Endodermal cell (in vitro differentiated cells): ENCODE measurements around the gene REC114. TPM values are rescaled to one million over a fixed set of nuclear protein-coding genes. Genes with fewer than 3 reads are reported as not detected.
"Not testable (repeated sequence)": the region's sequence is repeated elsewhere in the genome, so short reads cannot be mapped to it uniquely, and the experiment has no call there.

Experiments used
- DNase-seq: peaks from one replicate; pipeline ENCODE4 v3.0.0-alpha.2; 2017
- H3K27ac ChIP-seq: 2 replicates; pipeline ENCODE4 v1.5.1; 2013; ENCODE audit warnings: mild to moderate bottlenecking, low read depth, low read length, moderate library complexity
- H3K27me3 ChIP-seq: 2 replicates; pipeline ENCODE4 v1.6.1; 2013; ENCODE audit warnings: mild to moderate bottlenecking, low read length, moderate library complexity; ENCODE audit not compliant: insufficient read depth, control insufficient read depth, poor library complexity, severe bottlenecking
- H3K36me3 ChIP-seq: 2 replicates; pipeline ENCODE4 v1.7.0; 2013; ENCODE audit warnings: mild to moderate bottlenecking, low read length, moderate library complexity; ENCODE audit not compliant: control insufficient read depth, insufficient read depth
- H3K4me1 ChIP-seq: one replicate; pipeline ENCODE4 v1.7.0; 2013; ENCODE audit warnings: low read length; ENCODE audit not compliant: control insufficient read depth, insufficient read depth
- H3K4me3 ChIP-seq: 2 replicates; pipeline ENCODE4 v1.5.1; 2013; ENCODE audit warnings: mild to moderate bottlenecking, low read length, moderate library complexity
- H3K9ac ChIP-seq: 2 replicates; pipeline ENCODE4 v1.6.1; 2013; ENCODE audit warnings: mild to moderate bottlenecking, low read length, moderate library complexity; ENCODE audit not compliant: poor library complexity, severe bottlenecking; ENCODE audit errors: extremely low read depth
- H3K9me3 ChIP-seq: 2 replicates; pipeline ENCODE4 v1.6.1; 2013; ENCODE audit warnings: mild to moderate bottlenecking, low read length, moderate library complexity; ENCODE audit not compliant: control insufficient read depth
- H3K27ac Mint-ChIP-seq: 2 replicates; pipeline ENCODE4 v1.8.0; 2020; ENCODE audit warnings: mixed read lengths
- H3K27me3 Mint-ChIP-seq: 2 replicates; pipeline ENCODE4 v1.8.0; 2021; ENCODE audit warnings: mild to moderate bottlenecking, mixed read lengths; ENCODE audit not compliant: insufficient read depth
- H3K36me3 Mint-ChIP-seq: 2 replicates; pipeline ENCODE4 v1.8.0; 2020; ENCODE audit warnings: low read depth, mixed read lengths
- H3K4me1 Mint-ChIP-seq: 2 replicates; pipeline ENCODE4 v1.8.0; 2020; ENCODE audit warnings: mixed read lengths
- H3K4me3 Mint-ChIP-seq: 2 replicates; pipeline ENCODE4 v1.8.0; 2020; ENCODE audit warnings: mild to moderate bottlenecking, moderate library complexity, mixed read lengths
- H3K9me3 Mint-ChIP-seq: 2 replicates; pipeline ENCODE4 v1.8.0; 2020; ENCODE audit warnings: mild to moderate bottlenecking, mixed read lengths
- WGBS, 2 experiments: methylation state at CpG; one replicate each; pipeline versions ENCODE4 v1.1.5 to v1.1.7; 2013; ENCODE audit warnings: missing lambda C conversion rate in 2 of 2, mixed read lengths in 1 of 2; ENCODE audit not compliant: insufficient coverage in 1 of 2, insufficient read length in 1 of 2; 5-methylcytosine and 5-hydroxymethylcytosine counted together
- total RNA-seq, 2 donors: library from RNA; stranded (reverse); fragmentation: NEBNext Ultra II Directional in 1 of 2; extraction: Animal tissue kit (Norgen Biotek cat#: 25700) in 1 of 2; gene quantifications; 2 replicates in 1 of 2; 3 replicates in 1 of 2; pipeline ENCODE4 v1.2.1, GENCODE V29; 2021
- TF ChIP-seq, protein P1 (sequence below): fragments of 200-600 bp; sonication (generic); conservative IDR thresholded peaks from 2 replicates; pipeline ENCODE4 v1.5.0; 2021; ENCODE audit warnings: antibody characterized with exemption, mild to moderate bottlenecking

REC114 gene
- total RNA-seq, 2 donors from 2014 or later = not detected

DNA sequence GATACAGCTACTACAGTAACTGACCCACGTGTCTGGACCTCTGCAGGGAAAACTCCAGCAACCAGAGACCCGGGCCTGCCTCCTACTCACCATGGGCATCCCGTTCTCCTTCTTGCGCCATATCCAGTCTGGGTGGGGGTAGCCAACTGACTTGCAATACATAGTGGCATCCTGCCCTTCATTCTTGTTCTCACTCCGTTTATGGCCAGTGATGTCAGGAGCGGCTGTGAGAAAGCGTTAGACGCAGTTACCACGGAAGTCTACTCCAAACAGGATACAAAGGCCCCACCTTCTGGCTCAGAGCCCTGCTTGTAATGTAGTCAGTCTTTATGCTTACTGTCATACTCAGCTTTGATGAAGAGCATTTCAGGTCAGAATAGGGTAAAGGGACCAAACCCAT lies 130.6 kb downstream of the REC114 start:
- WGBS, 2 experiments = 93 to 96% methylated on average over 8 to 9 of the region's 9 CpGs
- H3K4me3 Mint-ChIP-seq = no peak overlapping the region
- no peaks in the 10 kb centered on the region for H3K27me3 Mint-ChIP-seq
- Histone ChIP-seq H3K27ac (no peak overlapping the region), H3K36me3 (peaks cover 68% of the 10 kb centered on the region), H3K9ac (no peak overlapping the region), H3K27me3 (no peaks in the 10 kb centered on the region), H3K4me1 (no peaks in the 10 kb centered on the region), H3K9me3 (no peaks in the 10 kb centered on the region), H3K4me3 (no peak overlapping the region)
- no peak for DNase-seq
- no peak overlapping the region for H3K27ac Mint-ChIP-seq
- H3K4me1 Mint-ChIP-seq = peaks cover 7% of the 10 kb centered on the region
- peaks cover 75% of the 10 kb centered on the region for H3K36me3 Mint-ChIP-seq
- H3K9me3 Mint-ChIP-seq = no peaks in the 10 kb centered on the region
- TF ChIP-seq, protein P1, sequence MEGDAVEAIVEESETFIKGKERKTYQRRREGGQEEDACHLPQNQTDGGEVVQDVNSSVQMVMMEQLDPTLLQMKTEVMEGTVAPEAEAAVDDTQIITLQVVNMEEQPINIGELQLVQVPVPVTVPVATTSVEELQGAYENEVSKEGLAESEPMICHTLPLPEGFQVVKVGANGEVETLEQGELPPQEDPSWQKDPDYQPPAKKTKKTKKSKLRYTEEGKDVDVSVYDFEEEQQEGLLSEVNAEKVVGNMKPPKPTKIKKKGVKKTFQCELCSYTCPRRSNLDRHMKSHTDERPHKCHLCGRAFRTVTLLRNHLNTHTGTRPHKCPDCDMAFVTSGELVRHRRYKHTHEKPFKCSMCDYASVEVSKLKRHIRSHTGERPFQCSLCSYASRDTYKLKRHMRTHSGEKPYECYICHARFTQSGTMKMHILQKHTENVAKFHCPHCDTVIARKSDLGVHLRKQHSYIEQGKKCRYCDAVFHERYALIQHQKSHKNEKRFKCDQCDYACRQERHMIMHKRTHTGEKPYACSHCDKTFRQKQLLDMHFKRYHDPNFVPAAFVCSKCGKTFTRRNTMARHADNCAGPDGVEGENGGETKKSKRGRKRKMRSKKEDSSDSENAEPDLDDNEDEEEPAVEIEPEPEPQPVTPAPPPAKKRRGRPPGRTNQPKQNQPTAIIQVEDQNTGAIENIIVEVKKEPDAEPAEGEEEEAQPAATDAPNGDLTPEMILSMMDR = no peak

DNA sequence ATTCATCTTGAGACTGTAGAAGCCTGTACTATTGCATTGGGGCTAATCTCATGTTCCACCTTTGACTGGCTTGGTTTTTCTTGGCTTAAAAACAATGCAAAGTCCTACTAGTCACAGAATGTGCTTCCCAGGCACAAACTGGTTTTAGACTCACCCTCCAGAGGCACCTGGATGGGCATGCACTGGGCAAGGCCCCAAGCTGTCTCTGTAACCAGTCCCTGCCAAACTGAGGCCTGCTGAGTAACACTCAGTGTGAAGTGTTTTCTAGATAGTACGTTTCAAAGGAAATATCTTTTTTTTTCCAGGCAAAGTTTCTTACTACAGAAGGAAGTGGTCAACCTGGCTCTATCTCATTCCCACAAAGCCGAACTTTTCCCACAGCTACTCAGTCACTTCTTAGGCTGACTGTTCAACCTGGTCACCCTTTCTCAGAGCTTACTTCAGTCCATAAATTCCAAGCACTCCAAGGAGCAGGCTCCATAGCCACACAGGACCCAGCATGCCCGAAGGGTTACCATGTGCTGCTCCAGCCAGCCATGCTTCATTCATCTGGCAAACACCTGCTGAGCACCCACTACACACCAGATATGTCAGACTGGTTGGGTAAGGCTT lies 132.8 kb downstream of the REC114 start:
- no peak overlapping the region for H3K27ac Mint-ChIP-seq
- WGBS, 2 experiments = 93 to 95% methylated on average over 2 to 3 of the region's 3 CpGs
- Histone ChIP-seq H3K4me3 (no peak overlapping the region), H3K27me3 (no peaks in the 10 kb centered on the region), H3K36me3 (peaks cover 63% of the 10 kb centered on the region), H3K27ac (no peak overlapping the region), H3K9me3 (no peaks in the 10 kb centered on the region), H3K9ac (no peak overlapping the region), H3K4me1 (no peaks in the 10 kb centered on the region)
- H3K9me3 Mint-ChIP-seq = no peaks in the 10 kb centered on the region
- H3K36me3 Mint-ChIP-seq = peaks cover 71% of the 10 kb centered on the region
- TF ChIP-seq, protein P1 = no peak
- no peaks in the 10 kb centered on the region for H3K27me3 Mint-ChIP-seq
- no peak for DNase-seq
- H3K4me1 Mint-ChIP-seq = peaks cover 7% of the 10 kb centered on the region
- no peak overlapping the region for H3K4me3 Mint-ChIP-seq

DNA sequence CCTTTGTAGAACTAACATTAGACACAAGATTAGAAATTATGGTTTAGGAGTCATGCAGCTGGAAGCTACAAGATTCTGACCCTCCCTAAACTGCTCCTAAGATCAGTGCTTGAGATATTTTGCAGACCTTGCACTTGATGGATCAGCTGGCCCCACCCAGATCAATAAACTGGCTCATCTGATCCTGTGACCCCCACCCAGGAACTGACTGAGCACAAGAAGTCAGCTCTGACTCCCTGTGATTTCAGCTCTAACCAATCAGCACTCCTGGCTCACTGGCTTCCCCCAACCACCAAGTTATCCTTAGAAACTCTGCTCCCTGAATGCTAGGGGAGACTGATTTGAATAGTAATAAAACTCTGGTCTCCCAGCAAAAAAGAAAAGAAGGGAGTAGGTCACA lies 134.6 kb downstream of the REC114 start:
- H3K27ac Mint-ChIP-seq = peak overlapping the region; percentile 52
- not testable (repeated sequence) for H3K9me3 Mint-ChIP-seq

DNA sequence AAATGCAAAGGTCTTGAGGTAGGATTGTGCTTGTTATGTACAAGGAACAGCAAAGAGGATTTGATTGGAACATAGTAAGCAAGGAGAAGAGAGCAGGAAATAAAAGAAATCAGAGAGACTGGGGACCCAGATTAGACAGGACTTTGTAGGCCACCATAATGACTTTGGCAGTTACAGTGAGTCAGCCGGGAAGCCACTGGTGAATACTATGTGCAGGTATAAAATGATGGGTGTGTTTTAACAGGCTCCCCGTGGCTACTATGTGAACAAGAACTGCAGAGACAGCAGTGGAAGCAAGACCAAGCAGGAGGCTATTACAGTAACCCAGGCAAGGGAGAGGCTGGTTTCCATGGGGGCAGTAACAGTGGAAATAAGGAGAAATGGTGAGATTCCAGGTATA lies 135.1 kb downstream of the REC114 start:
- 88 to 100% methylated on average over 2 of the region's 2 CpGs for WGBS, 2 experiments
- Histone ChIP-seq H3K36me3 (peaks cover 58% of the 10 kb centered on the region), H3K27me3 (no peaks in the 10 kb centered on the region), H3K9me3 (no peaks in the 10 kb centered on the region), H3K4me1 (no peaks in the 10 kb centered on the region), H3K9ac (no peak overlapping the region), H3K27ac (no peak overlapping the region), H3K4me3 (no peak overlapping the region)
- H3K27ac Mint-ChIP-seq = peak overlapping the region; percentile 52
- peaks cover 66% of the 10 kb centered on the region for H3K36me3 Mint-ChIP-seq
- TF ChIP-seq, protein P1 = no peak
- H3K4me1 Mint-ChIP-seq = peaks cover 5% of the 10 kb centered on the region
- no peak for DNase-seq
- no peaks in the 10 kb centered on the region for H3K9me3 Mint-ChIP-seq
- H3K4me3 Mint-ChIP-seq = no peak overlapping the region
- no peaks in the 10 kb centered on the region for H3K27me3 Mint-ChIP-seq

More for the DNA sequence above, 134.6 kb downstream of the REC114 start:
- not testable (repeated sequence) for H3K4me1 Mint-ChIP-seq, H3K4me1 ChIP-seq, DNase-seq, H3K27me3 ChIP-seq, H3K27me3 Mint-ChIP-seq, H3K4me3 Mint-ChIP-seq, H3K27ac ChIP-seq, H3K9ac ChIP-seq, H3K9me3 ChIP-seq, H3K4me3 ChIP-seq
- H3K36me3 ChIP-seq = peaks cover 58% of the 10 kb centered on the region
- H3K36me3 Mint-ChIP-seq = peaks cover 66% of the 10 kb centered on the region
